ENCODE measurements around the gene PTPRM. TPM values are rescaled to one million over a fixed set of nuclear protein-coding genes. Genes with fewer than 3 reads are reported as not detected.

The PTPRM gene
- total and polyA plus RNA-seq, 2 donors (not counting 3 experiments of a cell fraction or from before 2014, with no cell fraction given) = 37.4 to 43.7 TPM

GRCh38 chr18:8260827-8261226 is 693.7 kb downstream of the PTPRM start:
- TF ChIP-seq GATA2 (IDR thresholded peaks at IDR 0.05; ENCODE audit: insufficient read depth, insufficient read length, low read depth, low read length) (no peak), MAX (IDR thresholded peaks at IDR 0.05; ENCODE audit: insufficient read depth, insufficient read length) (no peak), POLR2AphosphoS5 (IDR thresholded peaks at IDR 0.05; ENCODE audit: insufficient read depth, low read depth, low read length) (no peak), MYC (IDR thresholded peaks at IDR 0.05; ENCODE audit: low read depth, low read length) (no peak), EZH2 (IDR thresholded peaks at IDR 0.05; ENCODE audit: borderline replicate concordance, low read depth, low read length, severe bottlenecking) (no peak), POLR2A (IDR thresholded peaks at IDR 0.05; ENCODE audit: low read depth, low read length) (no peak), CTCF (IDR thresholded peaks at IDR 0.05; ENCODE audit: extremely low read depth in 1 of 2, insufficient read depth in 1 of 2, low read depth in 1 of 2, low read length in 2 of 2) (no peak), JUN (IDR thresholded peaks at IDR 0.05; ENCODE audit: borderline replicate concordance, insufficient read depth, insufficient read length, low read depth) (no peak), FOS (IDR thresholded peaks at IDR 0.05; ENCODE audit: borderline replicate concordance, insufficient read depth, low read length) (no peak)
- H4K20me1 ChIP-seq (replicated peaks; ENCODE audit: control insufficient read depth, extremely low read depth, insufficient read depth, low read length) = no peaks in the 10 kb centered on the region
- POLR2A ChIA-PET = no interaction called here
- no peaks in the 10 kb centered on the region for H3K4me1 ChIP-seq (ENCODE audit: control insufficient read depth, extremely low read depth, insufficient read depth, low read length)
- no peak overlapping the region for H3K4me3 ChIP-seq (replicated peaks in 1 of 3; ENCODE audit: insufficient read depth in 1 of 3, low read depth in 1 of 3, low read length in 3 of 3)
- no peak for DNase-seq (ENCODE audit: low read depth, low spot score)
- no peaks in the 10 kb centered on the region for H3K36me3 ChIP-seq (ENCODE audit: control insufficient read depth in 2 of 2, extremely low read depth in 1 of 2, insufficient read depth in 2 of 2, low read length in 2 of 2)
- H3K9me3 ChIP-seq (replicated peaks; ENCODE audit: control insufficient read depth, insufficient read depth, low read length) = no peaks in the 10 kb centered on the region
- no peak for FAIRE-seq
- no peak overlapping the region for H2AFZ ChIP-seq (ENCODE audit: low read depth, low read length)
- no peaks in the 10 kb centered on the region for H3K27me3 ChIP-seq (ENCODE audit: control insufficient read depth in 2 of 2, insufficient read depth in 2 of 2, low read length in 2 of 2)
- no peak overlapping the region for H3K4me2 ChIP-seq (ENCODE audit: insufficient read depth, low read length)
- no peaks in the 10 kb centered on the region for H3K79me2 ChIP-seq (ENCODE audit: control insufficient read depth, insufficient read depth, low read length)
- intact Hi-C loops (cut with micrococcal nuclease) (no loop called here), dilution Hi-C loops (cut with MboI; ENCODE audit: extremely low pct_ligation_motif_present, low sequenced_read_pairs) (no loop called here)
- H3K9me1 ChIP-seq (replicated peaks; ENCODE audit: control insufficient read depth, extremely low read depth, insufficient read depth, low read length) = no peaks in the 10 kb centered on the region
- CTCF ChIA-PET = no interaction called here
- H3K9ac ChIP-seq (replicated peaks; ENCODE audit: extremely low read depth, insufficient read depth, low read length) = no peak overlapping the region
- no TSS peak for BruUV-seq (replicated peaks)
- H3K27ac ChIP-seq (ENCODE audit: insufficient read depth, low read depth, low read length) = no peak overlapping the region

Data from endothelial cell of umbilical vein (primary cell).